Measurements from ENCODE around the gene ICA1.

DNA sequence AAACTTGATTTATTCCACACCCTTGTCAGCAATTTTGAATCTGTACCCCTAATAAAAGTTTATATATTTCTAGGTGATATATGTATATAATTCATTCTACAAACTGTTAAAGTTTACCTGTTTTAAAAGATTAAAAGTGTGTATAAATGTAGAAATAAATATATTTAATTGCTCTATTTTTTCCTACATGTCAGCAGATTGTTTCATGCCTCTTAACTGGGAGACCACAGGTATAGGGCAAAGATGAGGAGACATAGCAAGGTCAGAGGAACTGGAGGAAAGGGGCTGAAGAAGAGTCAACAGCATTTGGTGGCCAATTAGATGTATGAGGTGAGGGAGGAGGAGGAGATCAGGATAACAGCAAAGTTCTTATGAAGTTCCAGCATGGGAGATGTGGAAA, 183.5 kb downstream of the ICA1 start:
- TF ChIP-seq, protein P1, sequence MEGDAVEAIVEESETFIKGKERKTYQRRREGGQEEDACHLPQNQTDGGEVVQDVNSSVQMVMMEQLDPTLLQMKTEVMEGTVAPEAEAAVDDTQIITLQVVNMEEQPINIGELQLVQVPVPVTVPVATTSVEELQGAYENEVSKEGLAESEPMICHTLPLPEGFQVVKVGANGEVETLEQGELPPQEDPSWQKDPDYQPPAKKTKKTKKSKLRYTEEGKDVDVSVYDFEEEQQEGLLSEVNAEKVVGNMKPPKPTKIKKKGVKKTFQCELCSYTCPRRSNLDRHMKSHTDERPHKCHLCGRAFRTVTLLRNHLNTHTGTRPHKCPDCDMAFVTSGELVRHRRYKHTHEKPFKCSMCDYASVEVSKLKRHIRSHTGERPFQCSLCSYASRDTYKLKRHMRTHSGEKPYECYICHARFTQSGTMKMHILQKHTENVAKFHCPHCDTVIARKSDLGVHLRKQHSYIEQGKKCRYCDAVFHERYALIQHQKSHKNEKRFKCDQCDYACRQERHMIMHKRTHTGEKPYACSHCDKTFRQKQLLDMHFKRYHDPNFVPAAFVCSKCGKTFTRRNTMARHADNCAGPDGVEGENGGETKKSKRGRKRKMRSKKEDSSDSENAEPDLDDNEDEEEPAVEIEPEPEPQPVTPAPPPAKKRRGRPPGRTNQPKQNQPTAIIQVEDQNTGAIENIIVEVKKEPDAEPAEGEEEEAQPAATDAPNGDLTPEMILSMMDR (IDR thresholded peaks at IDR 0.05; ENCODE audit: low read length), result no peak
- no peak for TF ChIP-seq EZH2phosphoT487 (IDR thresholded peaks at IDR 0.05; ENCODE audit: low read length)
- TF ChIP-seq EZH2 (optimal IDR thresholded peaks at IDR 0.05; ENCODE audit: low read depth, low read length), result no peak
